Osteocyte (in vitro differentiated cells): ENCODE data around the gene TAP1. TPM values are rescaled to one million over a fixed set of nuclear protein-coding genes. Genes with fewer than 3 reads are reported as not detected.

ENCODE experiments used
- DNase-seq: peaks from one replicate; pipeline ENCODE4 v3.0.0; 2021; ENCODE audit warnings: mixed read lengths; ENCODE audit not compliant: unreplicated experiment; ENCODE audit errors: extremely low spot score
- H3K27ac Mint-ChIP-seq: one replicate; pipeline ENCODE4 v1.8.0; 2021; ENCODE audit warnings: mild to moderate bottlenecking, mixed read lengths; ENCODE audit not compliant: unreplicated experiment
- H3K27me3 Mint-ChIP-seq: one replicate; pipeline ENCODE4 v1.8.0; 2021; ENCODE audit warnings: mixed read lengths; ENCODE audit not compliant: unreplicated experiment
- H3K36me3 Mint-ChIP-seq: one replicate; pipeline ENCODE4 v1.8.0; 2021; ENCODE audit warnings: mixed read lengths; ENCODE audit not compliant: unreplicated experiment
- H3K4me1 Mint-ChIP-seq: one replicate; pipeline ENCODE4 v1.8.0; 2021; ENCODE audit warnings: mixed read lengths; ENCODE audit not compliant: unreplicated experiment
- H3K4me3 Mint-ChIP-seq: one replicate; pipeline ENCODE4 v1.8.0; 2021; ENCODE audit warnings: mild to moderate bottlenecking, moderate library complexity, mixed read lengths; ENCODE audit not compliant: unreplicated experiment
- H3K9me3 Mint-ChIP-seq: one replicate; pipeline ENCODE4 v1.8.0; 2021; ENCODE audit warnings: mixed read lengths; ENCODE audit not compliant: unreplicated experiment
- total RNA-seq: library from RNA; stranded (reverse); gene quantifications from 2 replicates; pipeline ENCODE4 v1.2.1, GENCODE V29; 2021
- TF ChIP-seq, protein P1 (sequence below): fragments of 200-600 bp; sonication (generic); IDR thresholded peaks from 2 replicates; pipeline ENCODE4 v1.5.0; 2021; ENCODE audit warnings: antibody characterized with exemption, mild to moderate bottlenecking, moderate library complexity

Gene TAP1
- total RNA-seq, 1 donor from 2014 or later: 33.2 TPM

DNA sequence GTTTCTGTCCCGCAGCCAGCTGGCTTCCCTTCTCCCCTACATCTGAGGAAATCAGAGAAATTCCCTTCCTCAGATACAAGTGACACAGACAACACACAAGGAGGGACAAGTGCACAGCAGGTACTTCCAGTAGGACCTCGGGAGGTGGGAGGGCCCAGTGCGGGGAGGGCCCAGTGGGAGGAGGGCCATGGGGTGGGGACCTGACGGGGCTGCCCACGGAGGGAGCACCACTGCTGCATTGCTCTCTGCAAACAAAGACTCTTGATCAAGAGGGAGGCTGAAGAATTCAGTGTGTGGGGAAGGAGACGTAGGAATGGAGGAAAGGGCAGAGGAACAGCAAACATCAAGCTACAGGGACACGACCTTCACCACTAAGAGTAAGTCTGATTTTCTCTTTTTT lies 24.0 kb downstream of the TAP1 start:
- Mint-ChIP-seq H3K36me3 (peaks cover 19% of the 10 kb centered on the region), H3K27me3 (no peaks in the 10 kb centered on the region), H3K27ac (no peak overlapping the region), H3K4me1 (no peaks in the 10 kb centered on the region), H3K4me3 (no peak overlapping the region), H3K9me3 (no peaks in the 10 kb centered on the region)
- no peak for DNase-seq
- TF ChIP-seq, protein P1, sequence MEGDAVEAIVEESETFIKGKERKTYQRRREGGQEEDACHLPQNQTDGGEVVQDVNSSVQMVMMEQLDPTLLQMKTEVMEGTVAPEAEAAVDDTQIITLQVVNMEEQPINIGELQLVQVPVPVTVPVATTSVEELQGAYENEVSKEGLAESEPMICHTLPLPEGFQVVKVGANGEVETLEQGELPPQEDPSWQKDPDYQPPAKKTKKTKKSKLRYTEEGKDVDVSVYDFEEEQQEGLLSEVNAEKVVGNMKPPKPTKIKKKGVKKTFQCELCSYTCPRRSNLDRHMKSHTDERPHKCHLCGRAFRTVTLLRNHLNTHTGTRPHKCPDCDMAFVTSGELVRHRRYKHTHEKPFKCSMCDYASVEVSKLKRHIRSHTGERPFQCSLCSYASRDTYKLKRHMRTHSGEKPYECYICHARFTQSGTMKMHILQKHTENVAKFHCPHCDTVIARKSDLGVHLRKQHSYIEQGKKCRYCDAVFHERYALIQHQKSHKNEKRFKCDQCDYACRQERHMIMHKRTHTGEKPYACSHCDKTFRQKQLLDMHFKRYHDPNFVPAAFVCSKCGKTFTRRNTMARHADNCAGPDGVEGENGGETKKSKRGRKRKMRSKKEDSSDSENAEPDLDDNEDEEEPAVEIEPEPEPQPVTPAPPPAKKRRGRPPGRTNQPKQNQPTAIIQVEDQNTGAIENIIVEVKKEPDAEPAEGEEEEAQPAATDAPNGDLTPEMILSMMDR: no peak

DNA sequence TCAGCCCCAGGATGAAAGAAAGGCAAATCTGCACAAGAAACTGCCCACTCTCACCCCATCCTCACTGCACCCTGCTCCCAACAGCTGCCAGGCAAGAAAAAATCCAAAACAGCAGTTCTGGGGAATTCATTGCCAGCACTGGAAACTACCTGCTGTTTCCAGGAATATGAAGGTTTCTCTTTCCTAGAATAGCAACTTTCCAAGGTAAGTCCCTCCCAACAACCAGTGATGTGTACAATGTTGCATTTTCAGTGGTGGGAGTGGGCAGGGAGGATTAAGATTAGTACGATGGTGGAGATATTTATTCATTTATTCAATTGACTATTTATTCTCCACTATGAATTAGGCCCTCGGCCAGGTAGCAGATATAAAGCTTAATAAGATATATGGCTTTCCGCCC lies 26.5 kb downstream of the TAP1 start:
- no peaks in the 10 kb centered on the region for H3K9me3 Mint-ChIP-seq

DNA sequence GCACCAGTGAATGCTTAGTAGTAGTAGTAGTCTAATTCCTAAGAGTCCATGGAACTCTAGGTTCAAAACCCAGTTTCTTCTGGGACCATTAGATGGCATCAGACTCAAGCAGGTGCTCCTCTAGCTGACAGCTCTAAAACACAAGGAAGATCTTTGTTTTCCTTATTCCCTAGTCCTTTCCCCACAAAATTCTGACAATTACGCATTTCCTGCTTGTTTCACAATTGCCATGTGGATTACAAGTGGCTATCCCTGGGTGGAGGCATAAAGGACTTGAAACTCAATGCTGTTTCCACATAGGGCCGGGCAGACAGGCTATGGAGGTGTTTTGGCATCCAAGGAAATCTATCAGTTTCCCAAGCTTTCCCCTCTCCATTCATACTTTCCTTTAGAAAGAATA lies 27.5 kb downstream of the TAP1 start:
- H3K27me3 Mint-ChIP-seq: no peaks in the 10 kb centered on the region
- H3K27ac Mint-ChIP-seq: no peak overlapping the region
- no peak overlapping the region for H3K4me3 Mint-ChIP-seq
- H3K4me1 Mint-ChIP-seq: no peaks in the 10 kb centered on the region
- no peaks in the 10 kb centered on the region for H3K9me3 Mint-ChIP-seq
- H3K36me3 Mint-ChIP-seq: peaks cover 8% of the 10 kb centered on the region
- TF ChIP-seq, protein P1: peak; percentile 56
- DNase-seq: no peak

More for the DNA sequence above, 26.5 kb downstream of the TAP1 start:
- no peaks in the 10 kb centered on the region for H3K27me3 Mint-ChIP-seq
- H3K27ac Mint-ChIP-seq: no peak overlapping the region
- no peaks in the 10 kb centered on the region for H3K4me1 Mint-ChIP-seq
- no peak overlapping the region for H3K4me3 Mint-ChIP-seq
- TF ChIP-seq, protein P1: no peak
- DNase-seq: no peak
- H3K36me3 Mint-ChIP-seq: peaks cover 16% of the 10 kb centered on the region

DNA sequence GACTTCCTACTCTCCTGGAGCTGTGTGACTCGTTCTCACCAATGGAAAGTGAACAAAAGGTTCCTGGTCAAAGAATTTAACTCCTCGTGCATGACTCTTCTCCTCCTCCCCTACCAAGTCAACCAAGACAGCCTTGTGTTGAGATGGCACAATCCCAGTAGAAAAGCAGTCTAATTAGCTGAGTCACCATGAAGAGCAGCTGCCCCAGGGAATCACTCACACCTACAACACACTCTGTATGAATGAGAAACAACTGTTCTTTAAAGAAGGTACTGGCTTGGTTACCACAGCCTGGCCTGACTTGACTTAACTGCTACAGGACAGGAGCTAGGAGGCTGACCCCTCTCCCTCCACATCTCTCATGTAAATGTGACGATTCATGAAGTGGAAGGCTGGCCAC lies 33.8 kb downstream of the TAP1 start:
- Mint-ChIP-seq H3K27ac (no peak overlapping the region), H3K27me3 (peaks cover 24% of the 10 kb centered on the region), H3K4me3 (no peak overlapping the region), H3K9me3 (no peaks in the 10 kb centered on the region), H3K36me3 (no peaks in the 10 kb centered on the region), H3K4me1 (peaks cover 5% of the 10 kb centered on the region)
- no peak for DNase-seq
- TF ChIP-seq, protein P1: no peak

DNA sequence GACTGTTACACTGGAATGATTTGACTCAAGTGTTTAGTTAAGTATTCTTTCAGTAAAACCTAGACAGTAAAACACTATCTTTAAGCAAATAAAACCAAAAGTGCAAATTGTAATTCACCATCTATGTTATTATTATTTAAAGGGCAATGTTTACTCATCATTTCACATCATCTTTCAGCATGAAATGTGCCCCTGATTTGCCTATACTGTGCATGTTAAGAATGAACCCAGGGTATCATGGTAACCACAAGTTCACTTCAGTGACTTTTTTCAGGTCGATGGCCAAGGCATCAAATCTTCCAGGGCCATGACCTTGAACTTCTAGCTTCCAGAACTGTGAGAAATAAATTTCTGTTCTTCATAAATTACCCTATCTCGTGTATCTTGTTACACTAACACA lies 34.6 kb downstream of the TAP1 start:
- H3K27me3 Mint-ChIP-seq: peaks cover 26% of the 10 kb centered on the region
- no peaks in the 10 kb centered on the region for H3K36me3 Mint-ChIP-seq
- H3K4me1 Mint-ChIP-seq: peaks cover 5% of the 10 kb centered on the region
- no peak for DNase-seq
- TF ChIP-seq, protein P1: no peak
- no peak overlapping the region for H3K27ac Mint-ChIP-seq
- no peak overlapping the region for H3K4me3 Mint-ChIP-seq
- no peaks in the 10 kb centered on the region for H3K9me3 Mint-ChIP-seq
